Osteoblast (primary cell): ENCODE measurements around the gene FHL2. TPM values are rescaled to one million over a fixed set of nuclear protein-coding genes. Genes with fewer than 3 reads are reported as not detected.

ENCODE experiments used
- DNase-seq: peaks from one replicate; pipeline ENCODE4 v3.0.0; 2011; ENCODE audit warnings: low spot score, mixed read lengths; ENCODE audit not compliant: insufficient read length; ENCODE audit errors: missing footprints
- H2AFZ ChIP-seq: 2 replicates; pipeline ENCODE4 v1.6.0; 2011; ENCODE audit warnings: mild to moderate bottlenecking, low read length
- H3K27ac ChIP-seq: 2 replicates; pipeline ENCODE4 v1.5.1; 2011; ENCODE audit warnings: mild to moderate bottlenecking, low read depth, low read length, moderate library complexity
- H3K27me3 ChIP-seq: 2 replicates; pipeline ENCODE4 v1.6.0; 2012; ENCODE audit warnings: mild to moderate bottlenecking, control low read depth, inconsistent platforms, low read length, moderate library complexity; ENCODE audit not compliant: insufficient read depth
- H3K36me3 ChIP-seq: 2 replicates; pipeline ENCODE4 v1.5.1; 2011; ENCODE audit warnings: mild to moderate bottlenecking, low read length, control low read depth, moderate library complexity; ENCODE audit not compliant: insufficient read depth
- H3K4me1 ChIP-seq: 2 replicates; pipeline ENCODE4 v1.5.1; 2011; ENCODE audit warnings: mild to moderate bottlenecking, low read length, control low read depth, moderate library complexity; ENCODE audit not compliant: insufficient read depth
- H3K4me2 ChIP-seq: 2 replicates; pipeline ENCODE4 v1.6.0; 2011; ENCODE audit warnings: mild to moderate bottlenecking, low read length; ENCODE audit not compliant: insufficient read depth
- H3K4me3 ChIP-seq: fragments of 200-600 bp; sonication (generic); 3 replicates; pipeline ENCODE4 v1.5.1; 2012; ENCODE audit warnings: mild to moderate bottlenecking, low read length, inconsistent platforms; ENCODE audit not compliant: insufficient read depth
- H3K79me2 ChIP-seq: 2 replicates; pipeline ENCODE4 v1.6.0; 2012; ENCODE audit warnings: mild to moderate bottlenecking, low read length, control low read depth, inconsistent platforms; ENCODE audit not compliant: insufficient read depth
- H3K9me3 ChIP-seq: 2 replicates; pipeline ENCODE4 v1.5.1; 2011; ENCODE audit warnings: low read depth, low read length, control low read depth
- H4K20me1 ChIP-seq: 2 replicates; pipeline ENCODE4 v1.6.0; 2012; ENCODE audit warnings: mild to moderate bottlenecking, low read length, control low read depth; ENCODE audit not compliant: insufficient read depth
- total RNA-seq: library from RNA; depleted of rRNA; stranded (reverse); fragments of >200 nt; gene quantifications from 2 replicates; pipeline ENCODE4 v1.2.3, GENCODE V29; 2012
- TF ChIP-seq, protein P1 (sequence below): IDR thresholded peaks from 2 replicates; pipeline ENCODE4 v1.5.1; 2011; ENCODE audit warnings: mild to moderate bottlenecking, low read depth, low read length, moderate library complexity; ENCODE audit errors: extremely low read depth

FHL2 gene
- total RNA-seq, 1 donor, result 566 TPM

DNA sequence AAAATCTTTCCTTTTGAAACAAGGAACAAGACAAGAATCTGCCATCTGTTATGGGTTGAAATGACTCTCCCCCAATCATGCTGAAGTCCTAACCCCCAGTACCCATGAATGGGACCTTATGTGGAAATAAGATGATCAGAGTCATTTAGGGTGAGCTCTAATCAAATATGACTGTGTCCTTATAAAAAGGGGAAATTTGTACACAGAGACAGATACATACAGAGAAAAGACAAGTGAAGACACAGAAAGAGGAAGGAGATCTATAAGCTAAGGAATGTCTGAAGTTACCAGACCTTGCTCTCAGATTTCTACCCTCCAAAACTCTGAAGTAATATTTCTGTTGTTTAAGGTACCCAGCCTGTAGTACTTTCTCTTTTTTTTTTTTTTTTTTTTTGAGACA, 85.0 kb downstream of the FHL2 start:
- Histone ChIP-seq H3K36me3 (peaks cover 2% of the 10 kb centered on the region), H3K79me2 (peaks cover 86% of the 10 kb centered on the region), H4K20me1 (peaks cover 23% of the 10 kb centered on the region), H3K9me3 (no peaks in the 10 kb centered on the region), H3K4me2 (no peak overlapping the region), H3K4me3 (no peak overlapping the region), H2AFZ (no peak overlapping the region), H3K27ac (no peak overlapping the region), H3K27me3 (no peaks in the 10 kb centered on the region), H3K4me1 (peaks cover 2% of the 10 kb centered on the region)
- TF ChIP-seq, protein P1, sequence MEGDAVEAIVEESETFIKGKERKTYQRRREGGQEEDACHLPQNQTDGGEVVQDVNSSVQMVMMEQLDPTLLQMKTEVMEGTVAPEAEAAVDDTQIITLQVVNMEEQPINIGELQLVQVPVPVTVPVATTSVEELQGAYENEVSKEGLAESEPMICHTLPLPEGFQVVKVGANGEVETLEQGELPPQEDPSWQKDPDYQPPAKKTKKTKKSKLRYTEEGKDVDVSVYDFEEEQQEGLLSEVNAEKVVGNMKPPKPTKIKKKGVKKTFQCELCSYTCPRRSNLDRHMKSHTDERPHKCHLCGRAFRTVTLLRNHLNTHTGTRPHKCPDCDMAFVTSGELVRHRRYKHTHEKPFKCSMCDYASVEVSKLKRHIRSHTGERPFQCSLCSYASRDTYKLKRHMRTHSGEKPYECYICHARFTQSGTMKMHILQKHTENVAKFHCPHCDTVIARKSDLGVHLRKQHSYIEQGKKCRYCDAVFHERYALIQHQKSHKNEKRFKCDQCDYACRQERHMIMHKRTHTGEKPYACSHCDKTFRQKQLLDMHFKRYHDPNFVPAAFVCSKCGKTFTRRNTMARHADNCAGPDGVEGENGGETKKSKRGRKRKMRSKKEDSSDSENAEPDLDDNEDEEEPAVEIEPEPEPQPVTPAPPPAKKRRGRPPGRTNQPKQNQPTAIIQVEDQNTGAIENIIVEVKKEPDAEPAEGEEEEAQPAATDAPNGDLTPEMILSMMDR, result no peak
- DNase-seq, result no peak

Other genes with a start within 250 kb of the FHL2 start
- not detected in 2 replicates for gene GPR45, start 157.3 kb downstream of the FHL2 start, total RNA-seq
- gene TGFBRAP1, start 69.3 kb downstream of the FHL2 start, total RNA-seq, result 32.6 and 32.7 TPM in 2 replicates
- 18.0 and 18.1 TPM in 2 replicates for gene C2orf49, start 61.5 kb downstream of the FHL2 start, total RNA-seq